Muscle of leg (tissue), 11 donors: ENCODE data around the gene SYNPR. TPM values are rescaled to one million over a fixed set of nuclear protein-coding genes. Genes with fewer than 3 reads are reported as not detected.

Experiments used
- DNase-seq: peaks from one replicate; pipeline ENCODE4 v3.0.0; 2013
- H3K27ac ChIP-seq: one replicate; pipeline ENCODE4 v1.5.1; 2013; ENCODE audit warnings: mild to moderate bottlenecking, low read length, control low read depth
- H3K27me3 ChIP-seq: one replicate; pipeline ENCODE4 v1.6.1; 2013; ENCODE audit warnings: low read length; ENCODE audit not compliant: control insufficient read depth, insufficient read depth
- H3K36me3 ChIP-seq: one replicate; pipeline ENCODE4 v1.6.1; 2013; ENCODE audit warnings: low read length; ENCODE audit not compliant: control insufficient read depth, insufficient read depth
- H3K4me1 ChIP-seq: one replicate; pipeline ENCODE4 v1.6.1; 2013; ENCODE audit warnings: low read length; ENCODE audit not compliant: control insufficient read depth, insufficient read depth
- H3K4me3 ChIP-seq: one replicate; pipeline ENCODE4 v1.5.1; 2013; ENCODE audit warnings: low read length, control low read depth
- H3K9me3 ChIP-seq: replicated peaks from 2 replicates; pipeline ENCODE4 v1.6.1; 2013; ENCODE audit warnings: low read depth, low read length; ENCODE audit not compliant: control insufficient read depth
- WGBS: methylation state at CpG from one replicate; pipeline ENCODE4 v1.1.5; 2013; ENCODE audit warnings: missing lambda C conversion rate; ENCODE audit not compliant: insufficient coverage; 5-methylcytosine and 5-hydroxymethylcytosine counted together
- polyA plus RNA-seq, 8 donors: library from polyadenylated mRNA; unstranded; fragments of 120-200 nt; gene quantifications; one replicate each; pipeline versions ENCODE4 v1.2.1 to v1.2.3, GENCODE V29; 2013; ENCODE audit warnings: inconsistent platforms in 1 of 8, low replicate concordance in 1 of 8; ENCODE audit not compliant: insufficient read length in 8 of 8, insufficient read depth in 1 of 8
- total RNA-seq: library from RNA; stranded (reverse); fragments of 120-200 nt; gene quantifications from one replicate; pipeline ENCODE4 v1.2.4, GENCODE V29; 2013

SYNPR gene
- total and polyA plus RNA-seq, 9 donors, result 0.04 TPM; not detected in 8

DNA sequence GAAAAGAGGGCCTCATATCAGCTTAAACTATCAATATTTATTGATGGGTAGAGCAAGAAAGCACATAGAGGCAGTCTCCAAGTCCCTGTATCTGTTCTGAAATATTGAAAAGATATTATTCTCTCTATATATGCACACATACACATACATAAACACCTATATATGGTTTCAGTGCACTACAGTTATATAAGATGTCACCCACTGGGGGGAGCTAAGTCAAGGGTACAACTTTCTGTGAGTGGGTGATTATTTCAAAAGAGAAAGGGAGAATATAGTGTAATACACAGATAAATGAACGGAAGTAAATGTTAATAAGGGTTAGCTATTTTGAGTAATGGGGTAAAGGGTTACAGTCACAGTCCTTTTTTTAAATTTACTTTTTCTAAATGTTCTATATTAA lies 383.1 kb downstream of the SYNPR start:
- DNase-seq, result no peak
- no peak overlapping the region for H3K27ac ChIP-seq
- H3K9me3 ChIP-seq, result no peaks in the 10 kb centered on the region
- H3K4me3 ChIP-seq, result no peak overlapping the region
- H3K4me1 ChIP-seq, result no peaks in the 10 kb centered on the region
- WGBS, result no CpG with 5 or more reads among the region's 1 CpG
- no peaks in the 10 kb centered on the region for H3K36me3 ChIP-seq
- no peaks in the 10 kb centered on the region for H3K27me3 ChIP-seq

DNA sequence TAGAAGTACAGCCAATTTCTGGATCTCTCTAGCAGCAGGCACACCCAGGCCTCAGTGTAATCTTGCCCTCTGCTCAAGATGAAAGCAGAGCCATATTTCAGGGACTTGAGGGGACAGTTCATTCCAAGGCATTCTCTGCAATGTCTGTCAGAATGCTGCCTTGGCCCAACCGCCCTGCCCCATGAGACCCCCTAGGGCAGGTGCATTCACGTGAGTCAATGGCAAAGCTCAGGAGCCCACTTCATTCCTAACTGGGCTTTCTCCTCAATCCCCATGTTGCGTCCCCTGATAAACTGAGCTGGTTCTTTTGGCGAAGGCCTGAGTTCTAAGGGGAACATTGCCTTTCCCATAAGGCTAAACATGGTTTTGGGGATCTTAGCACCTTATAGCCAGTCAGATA lies 383.9 kb downstream of the SYNPR start:
- 78% methylated on average over 3 of the region's 4 CpGs for WGBS

GRCh38 chr3:63662500-63662899 lies 384.4 kb downstream of the SYNPR start:
- no peak for DNase-seq
- Histone ChIP-seq H3K4me1 (no peaks in the 10 kb centered on the region), H3K4me3 (no peak overlapping the region), H3K36me3 (no peaks in the 10 kb centered on the region), H3K9me3 (no peaks in the 10 kb centered on the region), H3K27ac (no peak overlapping the region), H3K27me3 (no peaks in the 10 kb centered on the region)

More for the DNA sequence above, 383.9 kb downstream of the SYNPR start:
- H3K36me3 ChIP-seq, result no peaks in the 10 kb centered on the region
- no peak overlapping the region for H3K27ac ChIP-seq
- H3K27me3 ChIP-seq, result no peaks in the 10 kb centered on the region
- DNase-seq, result no peak
- H3K9me3 ChIP-seq, result no peaks in the 10 kb centered on the region
- no peaks in the 10 kb centered on the region for H3K4me1 ChIP-seq
- no peak overlapping the region for H3K4me3 ChIP-seq
